Measurements from ENCODE around the gene G2E3.

- no peak for TF ChIP-seq CTCF (IDR thresholded peaks at IDR 0.05)
- no peak for TF ChIP-seq POLR2A (IDR thresholded peaks at IDR 0.05)
These were observed 42.3 kb downstream of the G2E3 start for GRCh38 chr14:30600922-30601918.
